ENCODE measurements around the gene ZNF790. TPM values are rescaled to one million over a fixed set of nuclear protein-coding genes. Genes with fewer than 3 reads are reported as not detected.

Gene ZNF790
- total RNA-seq, 5 donors from 2014 or later (not counting 1 experiment from before 2014, with no cell fraction given): 4.7 to 12.9 (median 11.7) TPM

Other genes starting within 250 kb of the ZNF790 start
- 10 to 100 TPM; 10.4 to 21.8 (median 18.6) TPM for gene ZNF382, start 233.1 kb downstream of the ZNF790 start, total RNA-seq
- gene ZNF461, start 171.6 kb downstream of the ZNF790 start, total RNA-seq: 10 to 100 TPM in 4 of 5 donors, 1 to 10 TPM in 1; 9.7 to 15.7 (median 12.9) TPM
- gene ZNF567, start 150.8 kb downstream of the ZNF790 start, total RNA-seq: 10 to 100 TPM in 4 of 5 donors, 1 to 10 TPM in 1; 8.7 to 19.1 (median 12.6) TPM
- 1 to 10 TPM; 1.5 to 5.7 (median 4.7) TPM for gene ZNF850, start 65.6 kb downstream of the ZNF790 start, total RNA-seq
- gene ZNF345, start 12.5 kb upstream of the ZNF790 start, total RNA-seq: 10 to 100 TPM in 4 of 5 donors, 1 to 10 TPM in 1; 8.3 to 16.4 (median 11.7) TPM
- gene ZNF829, start 77.9 kb upstream of the ZNF790 start, total RNA-seq: 1 to 10 TPM; 4.4 to 7.8 (median 6.7) TPM
- 10 to 100 TPM in 3 of 5 donors, 1 to 10 TPM in 2; 7.8 to 24.5 (median 19.3) TPM for gene ZNF568, start 77.9 kb upstream of the ZNF790 start, total RNA-seq
- 10 to 100 TPM in 3 of 5 donors, 1 to 10 TPM in 2; 9.5 to 28.2 (median 26.2) TPM for gene ZNF420, start 240.0 kb upstream of the ZNF790 start, total RNA-seq

All from T-cell (primary cell).